GM21526 (cell line): ENCODE data around the gene MDFIC.
A peak's percentile ranks its signal among the peaks of the same experiment; 100 is the strongest.

Experiments used
- ATAC-seq: cut with Tn5 transposase; IDR thresholded peaks from one replicate; pipeline ENCODE4 v1.9.1; 2021; ENCODE audit warnings: moderate library complexity; ENCODE audit not compliant: unreplicated experiment, low FRiP score

MDFIC gene

DNA sequence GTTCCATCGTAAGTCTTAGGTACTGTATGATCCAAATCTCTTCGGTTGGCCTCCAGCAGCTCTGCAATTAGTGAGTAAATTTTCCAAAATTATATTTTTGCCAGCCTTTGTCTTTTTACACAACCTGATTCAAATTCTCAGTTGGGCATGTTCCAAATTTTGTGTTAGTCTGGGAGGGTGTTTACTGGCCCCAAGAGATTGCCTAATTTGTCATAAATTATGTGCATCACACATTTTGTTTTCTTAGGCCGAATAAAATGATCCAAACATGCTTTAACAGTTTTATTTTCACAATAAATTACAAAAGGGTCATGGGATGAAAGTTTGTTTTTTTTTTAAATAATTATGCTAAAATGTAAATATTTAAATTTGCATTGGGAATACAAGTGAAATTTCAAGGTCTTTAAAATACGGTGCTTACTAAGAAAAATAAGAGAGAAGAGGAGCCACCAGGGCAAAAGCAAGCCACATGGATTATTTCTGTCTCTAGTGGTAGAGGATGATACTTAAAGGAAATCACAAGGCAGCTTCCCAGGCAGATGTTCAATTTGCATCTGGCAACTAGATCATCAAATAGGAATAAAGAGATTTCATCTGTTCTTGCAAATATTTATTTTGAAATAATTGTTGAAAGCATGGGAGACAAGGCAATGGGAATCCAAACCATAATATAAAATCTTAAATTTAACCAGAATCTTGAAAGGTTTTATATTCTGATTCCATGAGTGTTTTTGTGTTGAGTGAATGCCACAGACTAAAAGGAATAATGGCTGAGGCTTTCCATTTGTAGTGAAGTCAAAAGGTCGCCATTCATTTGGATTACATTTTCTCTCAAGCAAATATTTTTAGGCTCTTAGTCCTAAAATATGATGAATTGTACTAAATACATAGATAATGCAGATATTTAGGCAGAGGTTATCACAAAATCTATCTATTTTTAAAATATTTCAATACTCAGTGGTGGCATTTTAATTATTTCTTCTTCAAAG lies 111.1 kb downstream of the MDFIC start:
- no peak for ATAC-seq

DNA sequence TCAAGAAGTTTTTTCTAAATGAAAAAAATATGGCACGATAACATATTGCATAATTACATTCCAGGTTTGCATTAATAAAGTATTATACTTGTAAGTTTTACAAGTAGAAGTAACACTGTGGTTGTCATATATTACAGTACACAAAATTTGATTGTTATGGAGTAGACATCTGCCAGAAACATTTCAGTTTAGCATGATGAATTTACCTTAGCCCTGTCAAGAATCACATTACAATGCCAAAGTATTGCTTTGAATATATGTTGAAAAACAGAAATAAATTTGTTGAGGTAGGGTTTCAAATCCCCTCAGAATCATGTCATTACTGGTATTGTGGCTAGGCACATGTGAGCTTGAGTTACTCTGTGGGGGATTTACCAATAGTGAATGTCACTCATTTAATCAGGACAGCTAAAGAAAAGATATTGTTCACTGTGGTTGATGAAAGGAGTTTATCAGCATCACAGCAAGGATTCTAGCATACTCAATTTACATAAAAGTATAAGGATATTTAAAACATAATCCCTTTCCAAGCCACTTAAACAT lies 112.1 kb downstream of the MDFIC start:
- ATAC-seq, result no peak

DNA sequence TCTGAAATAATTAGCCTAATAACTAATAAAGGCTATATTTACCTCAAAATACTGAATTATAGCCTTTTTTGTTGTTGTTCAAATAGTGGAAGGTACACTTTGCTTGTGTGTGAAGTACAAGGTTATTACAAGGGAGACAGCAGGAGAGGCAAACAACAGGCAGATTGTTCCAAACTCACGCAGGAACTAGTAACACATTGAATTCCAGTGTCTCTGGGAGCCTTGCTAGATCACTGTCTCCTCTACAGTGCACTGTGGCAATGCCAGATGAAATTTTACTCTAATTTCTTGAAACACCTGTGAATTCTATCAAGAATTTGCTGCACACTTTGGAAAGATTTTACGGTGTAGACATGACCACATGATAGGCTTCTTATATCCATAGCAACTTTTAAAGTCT lies 112.6 kb downstream of the MDFIC start:
- no peak for ATAC-seq

DNA sequence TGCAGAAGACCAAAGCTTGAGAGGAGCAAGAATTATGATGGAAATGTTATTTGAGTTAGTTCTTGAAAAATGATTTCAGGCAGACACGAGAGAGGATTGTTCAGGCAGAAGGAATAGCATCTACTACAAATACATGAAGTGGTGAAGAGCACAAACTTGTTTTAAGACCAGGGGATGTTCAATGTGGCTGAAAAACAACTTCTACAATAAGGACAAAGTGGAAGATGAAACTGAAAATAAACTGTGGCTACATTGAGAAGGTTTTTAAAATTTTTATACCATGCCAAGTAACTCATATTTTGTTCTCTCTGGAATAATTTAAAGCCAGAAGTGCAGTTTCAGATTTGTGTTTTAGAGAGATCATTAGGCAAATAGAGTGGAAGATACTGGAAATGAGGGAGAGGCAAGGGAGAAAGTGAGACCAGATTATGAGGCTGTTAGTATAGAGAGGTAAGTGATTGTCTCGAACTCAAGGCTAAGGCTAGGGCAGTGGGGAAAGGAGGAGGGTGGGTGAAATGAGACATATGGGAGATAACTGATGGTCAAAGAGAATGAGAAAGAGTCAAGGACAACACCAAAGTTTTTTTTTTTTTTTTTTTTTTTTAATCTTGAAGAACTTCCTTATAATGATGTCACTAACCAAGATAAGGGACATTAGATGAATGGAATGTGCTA lies 115.4 kb downstream of the MDFIC start:
- ATAC-seq, result no peak

DNA sequence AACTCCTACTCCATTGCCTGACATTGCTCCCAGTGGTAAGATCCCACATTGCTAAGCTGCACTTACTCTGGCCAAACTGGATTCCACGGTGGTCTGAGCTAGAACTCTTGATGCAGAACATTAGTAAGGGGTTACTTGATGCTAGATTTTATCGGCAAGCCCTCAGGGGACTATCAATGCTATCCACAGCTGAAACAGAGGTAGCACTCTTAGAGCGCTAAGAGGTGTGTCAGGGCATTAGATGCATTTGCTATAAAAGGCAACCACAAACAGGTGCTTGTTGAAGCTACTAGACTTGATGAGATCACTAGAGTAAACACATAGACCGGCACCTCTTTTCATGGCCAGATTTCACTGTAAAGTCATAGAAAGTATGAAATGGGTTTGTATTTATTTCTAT lies 116.3 kb downstream of the MDFIC start:
- no peak for ATAC-seq

DNA sequence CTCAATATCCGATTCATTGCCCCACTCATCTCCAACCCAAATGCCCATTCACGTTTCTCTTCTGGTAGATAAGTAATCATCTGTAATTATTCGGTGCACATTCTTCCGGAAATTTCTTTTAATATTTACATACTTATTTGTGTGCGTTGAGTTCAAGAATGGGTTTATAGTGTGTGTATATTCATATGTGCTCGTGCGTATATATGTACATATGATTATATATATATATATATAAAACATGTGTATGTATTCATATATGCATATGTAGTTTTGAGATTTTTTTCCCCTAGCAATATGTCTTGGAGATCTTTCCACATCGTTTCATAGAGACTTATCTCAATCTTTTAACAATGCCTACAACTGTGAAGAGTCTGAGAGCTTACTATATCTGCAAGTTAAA lies 118.2 kb downstream of the MDFIC start:
- ATAC-seq, result no peak

DNA sequence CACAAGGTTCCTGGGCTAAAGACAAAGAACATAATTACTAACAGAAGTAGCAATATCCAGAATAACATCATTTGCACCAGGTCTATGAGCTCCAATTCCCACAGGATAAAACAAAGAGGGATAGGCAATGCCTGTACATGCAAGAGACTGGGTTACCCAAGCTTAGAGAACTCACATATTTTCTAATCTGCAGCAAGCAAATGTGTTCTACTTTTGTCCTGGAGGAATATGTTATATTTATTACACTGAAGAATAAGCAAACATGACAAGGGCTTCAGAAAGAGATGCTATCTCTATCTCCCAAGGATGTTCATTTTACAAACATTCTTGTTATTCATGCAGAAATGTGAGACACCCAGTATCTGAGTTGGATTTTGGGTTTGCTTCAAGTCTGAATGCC lies 118.6 kb downstream of the MDFIC start:
- no peak for ATAC-seq

DNA sequence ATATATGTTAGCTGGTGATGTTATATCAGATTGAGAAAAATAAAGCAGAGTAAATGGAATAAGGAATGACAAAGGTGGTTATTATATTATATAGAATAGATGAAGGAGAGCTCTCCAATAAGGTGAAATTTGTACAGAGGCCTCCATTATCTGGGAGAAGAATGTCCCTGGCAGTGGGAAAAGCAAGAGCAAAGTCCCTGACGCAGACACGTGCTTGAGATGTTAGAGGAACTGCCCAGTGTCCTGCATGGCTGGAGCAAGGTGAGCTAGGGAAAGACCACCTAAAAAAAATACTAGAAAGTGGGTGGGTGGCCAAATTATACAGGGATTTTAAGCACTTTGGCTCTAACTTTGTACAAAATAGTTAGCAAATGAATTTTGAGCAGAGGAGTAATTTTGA lies 120.7 kb downstream of the MDFIC start:
- no peak for ATAC-seq

DNA sequence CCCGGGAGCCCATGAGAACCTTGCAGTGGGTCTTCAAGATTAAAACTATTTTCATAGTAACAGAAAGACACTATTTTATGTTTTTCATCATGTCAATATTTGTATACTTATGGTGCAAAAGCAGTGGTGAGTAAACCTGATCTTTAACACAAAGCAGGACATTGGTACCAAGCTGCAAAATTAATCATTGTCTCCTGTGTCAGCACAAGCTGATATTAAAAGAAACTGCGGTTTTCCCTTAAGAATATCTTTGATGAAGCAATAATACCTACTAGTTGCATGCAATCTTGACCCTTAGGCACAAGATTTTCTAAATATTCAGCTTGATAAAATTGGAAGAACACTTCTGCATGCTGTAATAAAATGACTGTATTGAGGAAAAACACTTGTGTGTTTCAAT lies 121.7 kb downstream of the MDFIC start:
- no peak for ATAC-seq

DNA sequence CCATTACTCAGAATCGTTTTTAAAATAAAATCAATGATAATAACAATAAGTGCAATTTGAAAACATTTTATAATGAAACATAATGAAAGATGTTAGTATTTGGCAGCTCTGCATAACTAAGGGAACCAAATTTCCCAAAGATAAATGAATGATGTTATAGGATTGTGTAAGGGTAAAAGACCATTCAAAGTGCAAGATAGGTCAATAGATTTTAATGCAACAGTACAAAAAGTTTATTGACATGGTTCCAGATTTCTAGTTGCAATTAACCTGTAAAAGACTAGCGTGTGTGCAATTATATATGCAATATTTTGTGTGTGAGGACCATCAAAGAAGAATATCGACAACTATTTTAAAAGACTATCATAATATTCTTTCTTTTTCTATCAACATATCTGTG lies 122.3 kb downstream of the MDFIC start:
- no peak for ATAC-seq

DNA sequence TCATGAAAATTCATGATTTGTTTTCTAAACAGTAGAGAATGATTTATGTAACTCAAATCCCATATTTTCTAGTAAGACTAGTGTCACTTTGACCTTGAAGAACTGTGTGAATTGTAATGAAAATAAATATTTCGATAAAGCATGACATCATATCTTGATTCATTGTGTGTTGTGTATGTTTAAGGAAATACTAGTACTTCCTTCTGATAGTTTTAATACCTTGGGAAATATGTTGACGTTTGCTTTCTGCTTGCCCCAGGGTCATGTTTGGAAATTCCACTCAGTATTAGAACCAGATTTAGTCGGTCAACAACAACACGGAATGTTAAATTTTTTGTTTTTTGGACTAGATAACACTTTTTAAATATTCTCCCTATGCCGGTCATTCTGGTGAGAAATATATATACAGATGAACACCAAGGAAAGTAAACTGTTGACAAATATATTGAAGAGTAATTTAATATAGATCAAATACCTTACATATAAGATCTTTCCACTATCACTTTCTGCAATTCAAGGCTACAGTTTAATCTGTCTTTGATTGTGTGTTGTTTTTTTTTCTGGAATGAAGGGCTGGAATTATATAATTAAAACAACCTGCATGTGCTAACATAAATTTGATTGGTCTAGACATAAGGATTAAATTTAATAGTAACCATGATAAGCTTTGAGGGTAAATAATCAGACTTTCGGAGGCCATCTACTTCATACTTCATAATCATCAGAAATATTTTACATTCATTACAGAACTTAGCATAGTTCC lies 126.2 kb downstream of the MDFIC start:
- no peak for ATAC-seq

DNA sequence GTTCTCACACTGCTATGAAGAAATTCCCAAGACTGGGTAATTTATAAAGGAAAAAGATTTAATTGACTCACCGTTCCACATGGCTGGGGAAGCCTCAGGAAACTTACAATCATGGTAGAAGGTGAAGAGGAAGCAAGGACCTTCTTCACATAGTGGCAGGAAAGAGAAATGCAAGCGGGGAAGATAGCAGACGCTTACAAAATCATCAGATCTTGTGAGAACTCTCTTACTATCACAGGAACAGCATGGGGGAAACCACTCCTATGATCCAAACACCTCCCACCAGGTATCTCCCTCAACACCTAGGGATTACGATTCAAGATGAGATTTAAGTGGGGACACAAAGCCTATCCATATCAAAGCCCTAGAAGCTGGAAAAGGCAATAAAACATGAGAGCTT lies 130.8 kb downstream of the MDFIC start:
- ATAC-seq, result no peak

DNA sequence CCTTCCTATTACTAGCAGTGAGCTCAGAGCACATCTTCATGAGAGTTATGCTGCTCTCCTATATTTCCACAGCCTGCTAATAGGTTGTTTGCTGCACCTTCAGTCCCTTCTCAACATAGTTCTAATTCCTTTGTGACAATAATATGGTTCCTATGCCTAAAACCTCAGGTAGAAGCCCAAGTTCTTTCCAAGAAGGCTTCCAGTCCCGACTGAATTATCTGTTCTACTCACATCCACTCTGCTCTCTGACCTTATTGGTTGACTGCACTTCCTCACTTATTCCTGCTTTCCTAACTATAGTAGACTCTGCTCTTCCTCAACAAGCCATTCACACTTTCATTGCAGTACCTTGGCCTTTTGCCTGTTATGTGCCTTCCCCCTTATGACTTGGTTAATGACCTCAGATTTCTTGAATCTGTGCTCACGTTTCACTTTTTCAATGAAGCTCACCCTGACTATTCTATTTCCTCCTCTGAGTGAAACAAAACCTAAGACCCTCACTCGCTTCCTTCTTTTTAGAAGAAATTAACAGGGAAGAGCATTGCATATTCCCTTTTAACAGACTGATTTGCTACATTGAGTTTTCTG lies 132.7 kb downstream of the MDFIC start:
- ATAC-seq, result no peak

DNA sequence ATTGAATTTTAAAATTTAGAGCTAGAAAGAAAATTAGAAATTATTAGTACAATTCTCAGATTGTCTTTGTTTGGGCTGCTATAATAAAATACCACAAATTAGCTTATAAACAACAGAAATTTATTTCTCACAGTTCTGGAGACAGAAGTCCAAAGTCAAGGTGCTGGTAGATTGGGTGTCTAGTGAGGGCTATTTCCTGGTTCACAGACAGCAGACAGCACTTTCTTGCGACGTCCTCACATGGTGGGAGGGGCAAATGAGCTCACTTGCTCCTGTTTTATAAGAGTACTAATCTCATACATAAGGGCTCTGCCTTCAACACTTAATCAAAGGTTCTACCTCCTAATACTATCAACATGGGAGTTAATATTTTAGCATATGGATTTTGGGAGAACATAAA lies 134.1 kb downstream of the MDFIC start:
- ATAC-seq, result no peak

DNA sequence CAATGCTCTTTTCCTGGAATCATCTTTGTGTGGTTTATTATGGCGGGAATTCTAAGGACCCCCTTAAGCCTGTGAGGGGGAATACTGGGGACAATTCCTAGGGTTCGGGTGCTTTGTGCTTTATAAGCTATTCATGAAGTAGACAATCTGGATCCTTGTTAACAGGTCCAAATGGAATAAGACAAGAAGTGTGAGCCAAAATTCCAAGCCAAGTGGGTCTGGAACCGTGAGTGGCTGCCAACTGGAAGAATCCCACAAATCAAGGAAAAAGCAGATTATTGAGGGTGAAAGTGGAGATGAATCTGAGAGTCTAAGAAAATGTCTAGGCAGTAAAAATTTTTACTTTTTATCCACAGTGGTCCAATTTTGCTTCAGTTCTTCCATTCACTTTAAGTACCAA lies 136.8 kb downstream of the MDFIC start:
- ATAC-seq, result no peak

DNA sequence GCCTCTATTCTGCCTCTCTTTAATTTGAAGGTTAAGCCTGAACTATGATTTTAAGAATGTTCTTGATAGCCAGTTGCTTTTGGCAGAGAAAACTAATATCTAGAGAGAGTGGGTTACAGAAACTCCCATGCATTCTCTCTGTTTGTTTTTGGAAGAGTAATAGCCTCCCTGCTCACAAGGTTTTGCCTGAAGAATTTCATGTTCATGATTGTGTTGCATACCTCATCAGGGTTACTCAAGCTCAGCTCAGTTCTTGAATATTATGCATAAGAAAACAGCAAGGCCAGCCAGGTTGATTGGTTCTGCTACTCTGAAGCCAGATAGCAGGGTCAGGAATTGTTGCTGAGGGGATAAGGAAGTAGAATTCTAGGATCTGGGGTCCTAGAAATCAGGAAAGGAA lies 137.4 kb downstream of the MDFIC start:
- ATAC-seq, result no peak

DNA sequence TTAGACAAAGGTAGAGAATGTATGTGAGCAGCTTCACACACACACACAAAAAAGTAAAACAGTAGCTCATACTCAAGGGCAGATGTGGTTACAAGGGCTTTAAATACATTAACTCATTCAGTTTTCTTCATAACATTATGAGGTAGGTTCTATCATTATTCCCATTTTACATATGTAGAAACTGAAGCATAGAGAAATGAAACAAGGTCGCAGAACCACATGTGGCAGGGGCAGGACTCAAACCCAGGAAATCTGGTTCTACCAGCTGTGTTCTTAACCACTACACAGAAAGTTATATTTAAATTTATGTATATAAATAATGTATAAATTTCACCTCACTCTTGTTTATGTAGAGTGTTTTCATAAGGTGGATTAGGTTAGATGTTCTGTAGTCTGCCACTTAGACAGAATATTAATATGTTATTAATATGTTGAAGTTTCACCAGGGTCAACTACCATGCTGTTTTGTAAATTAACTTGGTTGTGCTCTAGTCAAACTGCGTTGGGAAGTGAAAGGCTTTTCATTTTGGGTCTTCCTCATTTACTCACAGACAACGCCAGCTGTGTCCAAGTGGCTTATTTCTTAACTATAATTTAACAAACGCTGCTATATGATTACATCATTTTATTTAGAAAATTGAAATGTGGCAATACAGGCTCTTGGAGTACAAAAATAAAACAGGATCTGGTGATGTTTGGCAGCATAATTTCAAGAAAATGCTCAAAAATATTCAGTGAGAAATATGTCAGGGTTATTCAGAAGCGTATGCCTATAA lies 138.4 kb downstream of the MDFIC start:
- peak; percentile 74 for ATAC-seq

DNA sequence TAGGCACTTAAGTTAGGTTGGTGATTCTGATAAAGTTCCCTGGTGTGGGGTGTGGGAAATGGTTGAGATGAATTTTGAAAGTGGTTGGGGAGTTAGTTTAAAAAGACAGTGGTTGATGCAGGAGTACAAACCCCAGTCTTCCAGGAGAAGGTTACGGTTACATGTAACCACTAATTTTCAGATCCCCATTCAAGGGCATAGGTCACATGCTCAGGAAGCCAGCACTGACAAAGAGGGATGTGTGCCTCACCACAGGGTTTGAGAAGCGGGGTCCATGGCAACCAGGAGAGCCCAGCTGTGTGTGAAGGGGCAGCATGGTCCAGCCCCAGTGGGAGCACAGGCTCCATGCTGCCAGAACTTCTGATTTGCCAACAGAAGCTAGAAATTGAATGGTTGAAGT lies 144.2 kb downstream of the MDFIC start:
- ATAC-seq, result peak; percentile 65

DNA sequence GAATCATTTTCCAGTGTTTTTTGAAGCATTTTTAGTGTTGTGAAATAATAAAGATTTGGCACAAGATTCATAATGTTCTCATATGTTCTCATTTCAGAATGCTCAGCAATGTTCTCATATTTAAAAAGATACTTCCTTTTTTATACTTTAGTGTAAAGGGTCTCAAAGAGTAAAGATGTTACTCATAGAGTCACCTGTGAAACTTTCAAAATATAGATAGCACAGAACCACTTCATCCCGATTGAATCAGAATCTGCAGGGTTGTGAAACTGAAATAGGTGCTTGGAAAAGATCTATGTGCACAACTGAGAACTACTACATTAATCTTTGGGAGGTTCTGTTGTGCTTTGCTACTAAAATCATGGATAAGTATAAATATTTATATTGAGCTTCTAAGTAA lies 144.7 kb downstream of the MDFIC start:
- ATAC-seq, result peak; percentile 76

DNA sequence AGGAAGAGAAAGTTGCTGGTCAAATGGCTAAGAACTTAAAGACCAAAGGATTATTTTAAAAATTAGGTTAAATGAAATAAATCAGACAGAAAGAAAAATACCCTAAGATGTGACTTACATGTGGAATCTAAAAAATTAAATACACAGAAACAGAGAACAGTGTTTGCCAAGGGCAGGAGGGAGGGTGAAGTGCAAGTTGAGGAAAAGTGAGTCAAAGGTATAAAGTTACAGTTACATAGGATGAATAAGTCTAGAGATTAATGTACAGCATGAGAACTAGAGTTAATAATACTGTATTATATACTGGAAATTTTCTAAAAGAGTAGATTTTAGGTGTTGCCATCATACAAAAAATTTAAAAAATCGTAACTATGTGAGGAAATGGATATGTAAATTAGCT lies 146.3 kb downstream of the MDFIC start:
- no peak for ATAC-seq
